GM23338 (cell line): ENCODE measurements around the gene SEL1L3. TPM values are rescaled to one million over a fixed set of nuclear protein-coding genes. Genes with fewer than 3 reads are reported as not detected.

Source experiments
- ATAC-seq: fragments of 200-7000 bp; cut with Tn5 transposase; 3 replicates; pipeline ENCODE4 v1.9.1; 2020
- DNase-seq: peaks from one replicate; pipeline ENCODE4 v3.0.0-alpha.2; 2015; ENCODE audit warnings: low spot score
- H2AFZ ChIP-seq: fragments of 200-600 bp; sonication (generic); 2 replicates; pipeline ENCODE4 v1.8.0; 2016; ENCODE audit warnings: antibody characterized with exemption, mild to moderate bottlenecking, moderate library complexity
- H3F3A ChIP-seq: fragments of 200-600 bp; sonication (generic); replicated peaks from 2 replicates; pipeline ENCODE4 v1.8.0; 2017; ENCODE audit warnings: antibody characterized with exemption, mixed run types, low read depth
- H3K27ac ChIP-seq: fragments of 200-600 bp; sonication (generic); 2 replicates; pipeline ENCODE4 v1.6.1; 2016; ENCODE audit warnings: low read depth
- H3K27me3 ChIP-seq: fragments of 200-600 bp; sonication (generic); 2 replicates; pipeline ENCODE4 v1.8.0; 2016; ENCODE audit warnings: mild to moderate bottlenecking, mixed run types, moderate library complexity; ENCODE audit not compliant: insufficient read depth
- H3K36me3 ChIP-seq: fragments of 200-600 bp; sonication (generic); 2 replicates; pipeline ENCODE4 v1.8.0; 2016; ENCODE audit warnings: mild to moderate bottlenecking; ENCODE audit not compliant: insufficient read depth
- H3K4me1 ChIP-seq: fragments of 200-600 bp; sonication (generic); 2 replicates; pipeline ENCODE4 v1.8.0; 2016; ENCODE audit warnings: mild to moderate bottlenecking, moderate library complexity; ENCODE audit not compliant: insufficient read depth
- H3K4me2 ChIP-seq: fragments of 200-600 bp; sonication (generic); 2 replicates; pipeline ENCODE4 v1.7.1; 2017; ENCODE audit warnings: mixed run types
- H3K4me3 ChIP-seq: fragments of 200-600 bp; sonication (generic); 2 replicates; pipeline ENCODE4 v1.6.1; 2016; ENCODE audit warnings: mixed run types
- H3K79me2 ChIP-seq: fragments of 200-600 bp; sonication (generic); replicated peaks from 2 replicates; pipeline ENCODE4 v1.8.0; 2017; ENCODE audit warnings: mild to moderate bottlenecking; ENCODE audit not compliant: insufficient read depth
- H3K9me2 ChIP-seq: fragments of 200-600 bp; sonication (generic); 2 replicates; pipeline ENCODE4 v1.8.0; 2017; ENCODE audit not compliant: insufficient read depth
- H4K20me1 ChIP-seq: fragments of 200-600 bp; sonication (generic); replicated peaks from 2 replicates; pipeline ENCODE4 v1.8.0; 2017; ENCODE audit warnings: mild to moderate bottlenecking; ENCODE audit not compliant: insufficient read depth
- H3K27ac Mint-ChIP-seq: 2 replicates; pipeline ENCODE4 v1.8.0; 2020; ENCODE audit warnings: inconsistent platforms, mild to moderate bottlenecking, moderate library complexity, mixed read lengths
- H3K27me3 Mint-ChIP-seq: 3 replicates; pipeline ENCODE4 v1.8.0; 2022; ENCODE audit warnings: low read depth, mild to moderate bottlenecking, moderate library complexity, mixed read lengths, inconsistent platforms; ENCODE audit not compliant: insufficient read depth, poor library complexity
- H3K36me3 Mint-ChIP-seq: 3 replicates; pipeline ENCODE4 v1.8.0; 2021; ENCODE audit warnings: low read depth, mild to moderate bottlenecking, inconsistent platforms, moderate library complexity, mixed read lengths
- H3K4me1 Mint-ChIP-seq: 3 replicates; pipeline ENCODE4 v1.8.0; 2020; ENCODE audit warnings: mild to moderate bottlenecking, inconsistent platforms, mixed read lengths
- H3K4me3 Mint-ChIP-seq: 3 replicates; pipeline ENCODE4 v1.8.0; 2021; ENCODE audit warnings: moderate library complexity, mild to moderate bottlenecking, inconsistent platforms, mixed read lengths
- H3K9me3 Mint-ChIP-seq: 3 replicates; pipeline ENCODE4 v1.8.0; 2020; ENCODE audit warnings: moderate library complexity, mild to moderate bottlenecking, inconsistent platforms, mixed read lengths
- CREB1 ChIP-seq: fragments of 250-450 bp; sonication (Bioruptor Pico); IDR thresholded peaks from 2 replicates; pipeline ENCODE4 v1.5.0; 2020; ENCODE audit warnings: low read depth, mild to moderate bottlenecking, moderate library complexity
- CTCF ChIP-seq, 2 experiments: fragments of 200-600 bp in 1 of 2; sonication (generic) in 1 of 2; conservative IDR thresholded peaks; 2 replicates each; pipeline versions ENCODE4 v1.5.1 to v1.6.1; 2016 to 2017; ENCODE audit warnings: antibody characterized with exemption in 2 of 2, low read depth in 2 of 2, mild to moderate bottlenecking in 2 of 2, moderate library complexity in 1 of 2
- ETS1 ChIP-seq: IDR thresholded peaks from 2 replicates; pipeline ENCODE4 v1.6.1; 2016; ENCODE audit warnings: antibody characterized with exemption
- EZH2 ChIP-seq: fragments of 200-600 bp; sonication (generic); IDR thresholded peaks from one replicate; pipeline ENCODE4 v1.8.0; 2017; ENCODE audit warnings: antibody characterized with exemption, mild to moderate bottlenecking, low read depth; ENCODE audit not compliant: unreplicated experiment
- EZH2phosphoT487 ChIP-seq: fragments of 200-600 bp; sonication (generic); IDR thresholded peaks from one replicate; pipeline ENCODE4 v1.8.1; 2018; ENCODE audit warnings: antibody characterized with exemption; ENCODE audit not compliant: unreplicated experiment
- JUNB ChIP-seq: IDR thresholded peaks from one replicate; pipeline ENCODE4 v1.6.1; 2016; ENCODE audit warnings: antibody characterized with exemption; ENCODE audit not compliant: unreplicated experiment
- NANOG ChIP-seq: IDR thresholded peaks from 2 replicates; pipeline ENCODE4 v1.6.1; 2016; ENCODE audit warnings: antibody characterized with exemption, borderline replicate concordance
- POLR2AphosphoS5 ChIP-seq: IDR thresholded peaks from 2 replicates; pipeline ENCODE4 v1.6.1; 2016; ENCODE audit warnings: antibody characterized with exemption, low read depth
- REST ChIP-seq: IDR thresholded peaks from one replicate; pipeline ENCODE4 v1.6.1; 2018; ENCODE audit warnings: antibody characterized with exemption; ENCODE audit not compliant: unreplicated experiment
- STAT1 ChIP-seq: IDR thresholded peaks from one replicate; pipeline ENCODE4 v1.6.1; 2016; ENCODE audit warnings: antibody characterized with exemption; ENCODE audit not compliant: unreplicated experiment
- ZNF114 ChIP-seq: fragments of 250-450 bp; sonication (Bioruptor Pico); IDR thresholded peaks from 2 replicates; pipeline ENCODE4 v1.5.0; 2020; ENCODE audit warnings: mild to moderate bottlenecking, moderate library complexity
- ZNF331 ChIP-seq: fragments of 250-450 bp; sonication (Bioruptor Pico); IDR thresholded peaks from 2 replicates; pipeline ENCODE4 v1.5.0; 2020; ENCODE audit warnings: low read depth, mild to moderate bottlenecking, moderate library complexity
- ZNF462 ChIP-seq: fragments of 250-450 bp; sonication (Bioruptor Pico); IDR thresholded peaks from 2 replicates; pipeline ENCODE4 v1.5.0; 2020; ENCODE audit warnings: mild to moderate bottlenecking, moderate library complexity
- polyA plus RNA-seq: library from polyadenylated mRNA; unstranded; fragments of >200 nt; fragmentation: Nextera tagmentation; extraction: Ambion mirVana; gene quantifications from 2 replicates; pipeline ENCODE4 v1.2.1, GENCODE V29; 2016
- total RNA-seq: library from RNA; depleted of rRNA; stranded (reverse); fragments of >200 nt; shearing (Covaris generic); gene quantifications from 2 replicates; pipeline ENCODE4 v1.2.3, GENCODE V29; 2014

SEL1L3 gene
- total and polyA plus RNA-seq, 2 experiments from 2014 or later = 17.1 to 61.7 TPM

GRCh38 chr4:25863831-25864418, 1.1 kb upstream of the SEL1L3 start:
- Histone ChIP-seq H2AFZ (peak overlapping the region; percentile 94), H3K36me3 (no peaks in the 10 kb centered on the region), H3K27me3 (peaks cover 15% of the 10 kb centered on the region), H3K9me2 (no peaks in the 10 kb centered on the region), H4K20me1 (peaks cover 1% of the 10 kb centered on the region; the same call in 1 of the 2 replicates), H3K4me2 (peak overlapping the region; percentile 98), H3K79me2 (peaks cover 31% of the 10 kb centered on the region), H3K4me1 (peaks cover 46% of the 10 kb centered on the region), H3K4me3 (peak overlapping the region; percentile 95), H3K27ac (peak overlapping the region; percentile 95), H3F3A (peaks cover 7% of the 10 kb centered on the region; the same call in 1 of the 2 replicates)
- Mint-ChIP-seq H3K27ac (peak overlapping the region; percentile 82; the same call in 1 of the 2 replicates), H3K4me3 (peak overlapping the region; percentile 82), H3K27me3 (peaks cover 14% of the 10 kb centered on the region), H3K36me3 (peaks cover 8% of the 10 kb centered on the region; the same call in 2 of the 3 replicates), H3K4me1 (peaks cover 36% of the 10 kb centered on the region), H3K9me3 (no peaks in the 10 kb centered on the region)
- DNase-seq (peak; percentile 62), ATAC-seq (peak; percentile 58)
- TF ChIP-seq EZH2 (no peak), REST (no peak), ZNF114 (no peak), CTCF (conservative IDR thresholded peaks at IDR 0.05; ENCODE audit: low read depth in 2 of 2) (no peak), ZNF331 (CRISPR knock-in tag) (no peak), ETS1 (no peak), EZH2phosphoT487 (no peak), STAT1 (no peak), ZNF462 (CRISPR knock-in tag) (no peak), CREB1 (CRISPR knock-in tag) (no peak), JUNB (no peak), NANOG (no peak), POLR2AphosphoS5 (no peak)
